Ascending aorta (tissue), 2 donors: ENCODE results near the gene COL8A1. TPM values are rescaled to one million over a fixed set of nuclear protein-coding genes. Genes with fewer than 3 reads are reported as not detected.

Experiments
- DNase-seq, 2 donors: peaks; one replicate each; pipeline ENCODE4 v3.0.0-alpha.2; 2019; ENCODE audit warnings: low spot score in 2 of 2
- H3K27ac ChIP-seq, 2 donors: fragments of 200-600 bp; sonication (generic); one replicate each; pipeline ENCODE4 v1.5.1; 2016 to 2017; ENCODE audit warnings: mild to moderate bottlenecking in 1 of 2
- H3K27me3 ChIP-seq: fragments of 200-600 bp; sonication (generic); one replicate; pipeline ENCODE4 v1.5.1; 2017
- H3K36me3 ChIP-seq, 2 donors: fragments of 200-600 bp; sonication (generic); one replicate each; pipeline ENCODE4 v1.5.1; 2016
- H3K4me1 ChIP-seq, 2 donors: fragments of 200-600 bp; sonication (generic); one replicate each; pipeline ENCODE4 v1.5.1; 2016 to 2017; ENCODE audit warnings: mild to moderate bottlenecking in 1 of 2
- H3K4me3 ChIP-seq, 2 donors: fragments of 200-600 bp; sonication (generic); one replicate each; pipeline ENCODE4 v1.5.1; 2016 to 2017; ENCODE audit warnings: mild to moderate bottlenecking in 1 of 2
- H3K9me3 ChIP-seq, 2 donors: fragments of 200-600 bp; sonication (generic); one replicate each; pipeline ENCODE4 v1.5.1; 2016
- CTCF ChIP-seq, 3 experiments: fragments of 200-600 bp in 2 of 3; fragments of 450-650 bp in 1 of 3; sonication (generic) in 2 of 3; IDR thresholded peaks; one replicate each; pipeline ENCODE4 v1.5.1; 2016 to 2019; ENCODE audit warnings: antibody characterized with exemption in 3 of 3, mild to moderate bottlenecking in 1 of 3, moderate library complexity in 1 of 3
- intact Hi-C: fragments of 100-400 bp; cut with DNase I; formaldehyde crosslinking; loops from one replicate; pipeline ENCODE4 v1.15.1; 2023
- total RNA-seq: library from RNA; depleted of rRNA; stranded (reverse); fragments of >200 nt; gene quantifications from one replicate; pipeline ENCODE4 v1.1.0, GENCODE V29; 2016

Gene COL8A1
- total RNA-seq, 1 donor from 2014 or later, result 459 TPM

GRCh38 chr3:99789011-99789721 lies 150.8 kb downstream of the COL8A1 start:
- H3K36me3 ChIP-seq, result peaks cover 11 to 17% of the 10 kb centered on the region in 2 donors
- intact Hi-C loops, result loop anchor here (5.0 kb wide), 1 partner anchor 972 kb away; no protein-coding TSS in a partner anchor
- peak overlapping the region in 1 of 2 donors; percentile 41 for H3K27ac ChIP-seq
- no peaks in the 10 kb centered on the region for H3K9me3 ChIP-seq
- H3K4me1 ChIP-seq, result no peaks in the 10 kb centered on the region
- peak; percentile 46 to 71 (median 55) for TF ChIP-seq CTCF (IDR thresholded peaks at IDR 0.05)
- DNase-seq, result peak in 1 of 2 donors; percentile 68
- H3K4me3 ChIP-seq, result no peak overlapping the region
- no peaks in the 10 kb centered on the region for H3K27me3 ChIP-seq

- no peak for DNase-seq
- Histone ChIP-seq H3K36me3 (peaks cover 22 to 45% of the 10 kb centered on the region in 2 donors), H3K27me3 (no peaks in the 10 kb centered on the region), H3K4me1 (no peaks in the 10 kb centered on the region), H3K9me3 (no peaks in the 10 kb centered on the region), H3K27ac (peak overlapping the region in 1 of 2 donors; percentile 8), H3K4me3 (no peak overlapping the region)
- intact Hi-C loops, result no loop called here
- TF ChIP-seq CTCF (IDR thresholded peaks at IDR 0.05), result no peak
These were observed 156.1 kb downstream of the COL8A1 start for GRCh38 chr3:99794485-99794884.

- Histone ChIP-seq H3K27ac (no peak overlapping the region), H3K4me1 (no peaks in the 10 kb centered on the region), H3K9me3 (no peaks in the 10 kb centered on the region), H3K36me3 (peaks cover 20 to 44% of the 10 kb centered on the region in 2 donors), H3K27me3 (no peaks in the 10 kb centered on the region), H3K4me3 (no peak overlapping the region)
- intact Hi-C loops, result no loop called here
- no peak for DNase-seq
- TF ChIP-seq CTCF (IDR thresholded peaks at IDR 0.05), result no peak
These were observed 157.2 kb downstream of the COL8A1 start for GRCh38 chr3:99795573-99795972.

GRCh38 chr3:99799422-99799821 lies 161.0 kb downstream of the COL8A1 start:
- Histone ChIP-seq H3K27me3 (no peaks in the 10 kb centered on the region), H3K4me1 (no peaks in the 10 kb centered on the region), H3K36me3 (peaks cover 11 to 25% of the 10 kb centered on the region in 2 donors), H3K27ac (no peak overlapping the region), H3K4me3 (no peak overlapping the region), H3K9me3 (peaks cover 0 to 6% of the 10 kb centered on the region in 2 donors)
- no peak for DNase-seq
- intact Hi-C loops, result no loop called here
- no peak for TF ChIP-seq CTCF (IDR thresholded peaks at IDR 0.05)

- Histone ChIP-seq H3K4me3 (no peak overlapping the region), H3K27ac (no peak overlapping the region), H3K4me1 (no peaks in the 10 kb centered on the region), H3K36me3 (no peaks in the 10 kb centered on the region), H3K9me3 (peaks cover 8 to 16% of the 10 kb centered on the region in 2 donors), H3K27me3 (no peaks in the 10 kb centered on the region)
- no peak for TF ChIP-seq CTCF (IDR thresholded peaks at IDR 0.05)
- DNase-seq, result no peak
- intact Hi-C loops, result no loop called here
These were observed 164.9 kb downstream of the COL8A1 start for GRCh38 chr3:99803297-99803696.
